Left ventricle myocardium superior (tissue), 1 donor: ENCODE data around the gene PIP5K1C. TPM values are rescaled to one million over a fixed set of nuclear protein-coding genes. Genes with fewer than 3 reads are reported as not detected.
"Not testable (repeated sequence)": the region's sequence is repeated elsewhere in the genome, so short reads cannot be mapped to it uniquely, and the experiment has no call there.

ENCODE experiments used
- ATAC-seq: fragments of 200-7000 bp; cut with Tn5 transposase; one replicate; pipeline ENCODE4 v1.9.1; 2020; ENCODE audit warnings: mild to moderate bottlenecking, moderate library complexity
- DNase-seq: peaks from one replicate; pipeline ENCODE4 v3.0.0-alpha.2; 2020
- intact Hi-C: fragments of 100-400 bp; cut with micrococcal nuclease; formaldehyde crosslinking; loops from one replicate; pipeline ENCODE4 v1.11.0; 2022
- total RNA-seq: library from RNA; stranded (reverse); fragmentation: NEBNext Ultra II Directional; extraction: Animal tissue kit (Norgen Biotek cat#: 25700); gene quantifications from one replicate; pipeline ENCODE4 v1.2.1, GENCODE V29; 2021
- donor health status: DM: no; HTN: yes; CAD: no; lungs with severe emphysema.

The PIP5K1C gene
- total RNA-seq, 1 donor from 2014 or later: 34.7 TPM

DNA sequence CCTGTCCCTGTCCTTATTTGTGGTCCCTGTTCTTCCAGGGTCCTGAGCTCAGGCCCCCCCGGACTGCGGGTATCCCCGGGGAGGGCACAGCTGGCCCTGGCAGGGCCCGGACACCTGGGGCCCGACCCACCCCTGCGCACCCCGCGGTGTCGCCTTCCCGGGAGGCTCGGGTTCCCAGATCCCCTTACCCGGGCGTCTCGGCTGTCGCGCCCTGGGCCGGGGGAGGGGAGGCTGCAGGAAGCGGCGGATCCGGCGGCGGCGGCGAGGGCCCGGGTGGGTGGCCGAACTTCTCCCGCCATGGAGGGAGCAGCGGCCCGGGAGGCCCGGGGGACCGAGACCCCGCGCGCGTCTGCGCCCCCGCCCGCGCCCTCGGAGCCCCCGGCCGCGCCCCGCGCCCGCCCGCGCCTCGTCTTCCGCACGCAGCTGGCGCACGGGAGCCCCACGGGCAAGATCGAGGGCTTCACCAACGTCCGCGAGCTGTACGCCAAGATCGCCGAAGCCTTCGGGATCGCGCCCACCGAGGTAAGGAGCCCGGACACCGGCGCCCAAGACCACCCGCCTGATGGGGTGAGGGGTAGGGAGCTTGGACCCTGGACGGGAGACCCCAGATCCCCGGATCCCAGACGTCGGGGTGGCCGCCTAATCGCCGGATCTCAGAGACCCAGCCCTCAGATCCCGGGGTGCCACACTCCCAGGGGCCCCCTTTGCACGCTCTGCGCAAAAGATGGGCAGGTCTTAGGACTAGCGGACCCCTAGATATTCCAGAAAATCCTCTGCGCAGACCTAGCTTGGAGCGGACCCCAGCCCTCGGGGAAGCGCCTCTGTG, 114.8 kb downstream of the PIP5K1C start, which contains the start of gene GIPC3:
TSS of gene GIPC3 (plus strand) at position 178 of the 826 bp plus-strand sequence. CDS start at position 298, 120 bp downstream.
- intact Hi-C loops: no loop called here
- no peak for ATAC-seq
- no peak for DNase-seq

DNA sequence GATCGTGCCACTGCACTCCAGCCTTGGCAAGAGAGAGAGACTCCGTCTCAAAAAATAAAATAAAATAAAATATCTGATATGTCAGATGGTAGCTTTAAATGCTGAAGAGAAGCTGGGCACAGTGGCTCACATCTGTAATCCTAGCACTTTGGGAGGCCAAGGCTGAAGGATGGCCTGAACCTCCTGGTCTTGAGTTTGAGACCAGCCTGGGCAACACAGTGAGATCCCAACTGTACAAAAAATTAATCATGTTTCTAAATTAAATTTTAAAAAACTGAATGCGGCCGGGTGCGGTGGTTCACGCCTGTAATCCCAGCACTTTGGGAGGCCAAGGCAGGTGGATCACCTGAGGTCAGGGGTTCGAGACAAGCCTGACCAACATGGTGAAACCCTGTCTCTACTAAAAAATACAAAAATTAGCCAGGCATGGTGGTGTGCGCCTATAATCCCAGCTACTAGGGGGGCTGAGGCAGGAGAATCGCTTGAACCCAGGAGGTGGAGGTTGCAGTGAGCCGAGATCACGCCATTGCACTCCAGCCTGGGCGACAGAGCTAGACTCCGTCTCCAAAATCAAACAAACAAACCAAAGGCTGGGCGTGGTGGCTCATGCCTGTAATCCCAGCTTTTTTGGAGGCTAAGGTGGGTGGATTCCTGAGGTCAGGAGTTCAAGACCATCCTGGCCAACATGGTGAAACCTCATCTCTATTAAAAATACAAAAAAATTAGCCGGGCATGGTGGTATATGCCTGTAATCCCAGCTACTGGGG, 116.0 kb downstream of the PIP5K1C start:
- ATAC-seq, DNase-seq, intact Hi-C loops: not testable (repeated sequence)

DNA sequence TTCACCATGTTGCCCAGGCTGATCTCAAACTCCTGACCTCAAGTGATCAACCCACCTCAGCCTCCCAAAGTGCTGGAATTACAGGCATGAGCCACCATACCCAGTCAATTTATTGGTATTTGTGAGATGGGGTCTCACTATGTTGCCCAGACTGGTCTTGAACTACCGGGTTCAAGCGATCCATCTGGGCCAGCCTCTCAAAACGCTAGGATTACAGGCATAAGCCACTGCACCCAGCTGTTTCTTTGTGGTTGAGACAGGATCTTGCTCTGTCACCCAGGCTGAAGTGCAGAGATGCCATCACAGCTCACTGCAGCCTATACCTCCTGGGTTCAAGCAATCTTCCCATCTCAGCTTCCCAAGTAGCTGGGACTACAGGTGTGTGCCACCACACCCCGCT, 118.5 kb downstream of the PIP5K1C start:
- ATAC-seq, intact Hi-C loops, DNase-seq: not testable (repeated sequence)

Other genes starting within 250 kb of the PIP5K1C start
- gene SMIM24, start 219.9 kb downstream of the PIP5K1C start, total RNA-seq: not detected
- not detected for gene SMIM44, start 217.0 kb downstream of the PIP5K1C start, total RNA-seq
- 11.0 TPM for gene DOHH, start 199.8 kb downstream of the PIP5K1C start, total RNA-seq
- 19.2 TPM for gene FZR1, start 194.2 kb downstream of the PIP5K1C start, total RNA-seq
- 0.40 TPM for gene TEKTIP1, start 161.3 kb downstream of the PIP5K1C start, total RNA-seq
- gene MFSD12, start 142.9 kb downstream of the PIP5K1C start, total RNA-seq: 21.8 TPM
- gene HMG20B, start 127.5 kb downstream of the PIP5K1C start, total RNA-seq: 36.9 TPM
- 1.9 TPM for gene GIPC3, start 115.0 kb downstream of the PIP5K1C start, total RNA-seq
- gene TBXA2R, start 93.6 kb downstream of the PIP5K1C start, total RNA-seq: 2.0 TPM
- gene CACTIN, start 73.7 kb downstream of the PIP5K1C start, total RNA-seq: 13.5 TPM
- 0.22 TPM for gene TJP3, start 7.9 kb upstream of the PIP5K1C start, total RNA-seq
- gene APBA3, start 61.2 kb upstream of the PIP5K1C start, total RNA-seq: 12.5 TPM
- gene MRPL54, start 62.2 kb upstream of the PIP5K1C start, total RNA-seq: 70.8 TPM
- not detected for gene RAX2, start 71.8 kb upstream of the PIP5K1C start, total RNA-seq
- 0.62 TPM for gene MATK, start 85.9 kb upstream of the PIP5K1C start, total RNA-seq
- gene ZFR2, start 168.6 kb upstream of the PIP5K1C start, total RNA-seq: not detected
- not detected for gene ATCAY, start 180.2 kb upstream of the PIP5K1C start, total RNA-seq
- 1,046 TPM for gene NMRK2, start 232.6 kb upstream of the PIP5K1C start, total RNA-seq